GM13977 (cell line): ENCODE measurements around the gene TRIO.
"Not testable (repeated sequence)": the region's sequence is repeated elsewhere in the genome, so short reads cannot be mapped to it uniquely, and the experiment has no call there.

Experiments used
- DNase-seq: peaks from one replicate; pipeline ENCODE4 v3.0.0; 2012; ENCODE audit warnings: low spot score
- CTCF ChIP-seq: IDR thresholded peaks from 2 replicates; pipeline ENCODE4 v1.5.1; 2012; ENCODE audit warnings: mild to moderate bottlenecking, control low read depth; ENCODE audit not compliant: insufficient read depth; ENCODE audit errors: extremely low read depth, missing control alignments
- in situ Hi-C: fragments of 300-500 bp; cut with MboI; formaldehyde crosslinking; loops from one replicate; pipeline ENCODE4 v1.12.0; 2022; ENCODE audit warnings: low sequenced_read_pairs, low pct_unique_long_range_greater_than_20kb, mixed read lengths, inconsistent platforms; ENCODE audit not compliant: unreplicated experiment

Gene TRIO

GRCh38 chr5:14547666-14548065 lies 404.5 kb downstream of the TRIO start:
- TF ChIP-seq CTCF: no peak
- DNase-seq: no peak
- in situ Hi-C loops: no loop called here

GRCh38 chr5:14551211-14551610 lies 408.1 kb downstream of the TRIO start:
- TF ChIP-seq CTCF: no peak
- in situ Hi-C loops: no loop called here
- DNase-seq: no peak

GRCh38 chr5:14552017-14552416 lies 408.9 kb downstream of the TRIO start:
- in situ Hi-C loops: no loop called here
- no peak for TF ChIP-seq CTCF

GRCh38 chr5:14554288-14554687 lies 411.1 kb downstream of the TRIO start:
- in situ Hi-C loops, DNase-seq: not testable (repeated sequence)

More at GRCh38 chr5:14552017-14552416, 408.9 kb downstream of the TRIO start:
- DNase-seq: no peak

- no peak for DNase-seq
- TF ChIP-seq CTCF: no peak
- in situ Hi-C loops: no loop called here
Measured at GRCh38 chr5:14556015-14556414, 412.9 kb downstream of the TRIO start.

GRCh38 chr5:14557203-14557770 lies 414.1 kb downstream of the TRIO start:
- no peak for TF ChIP-seq CTCF
- no peak for DNase-seq
- in situ Hi-C loops: no loop called here

- DNase-seq: no peak
- TF ChIP-seq CTCF: no peak
- in situ Hi-C loops: no loop called here
Measured at GRCh38 chr5:14557791-14558415, 414.8 kb downstream of the TRIO start.
